GM19043 (cell line): ENCODE measurements around the gene CHID1.

Source experiments
- ATAC-seq: cut with Tn5 transposase; IDR thresholded peaks from one replicate; pipeline ENCODE4 v1.9.1; 2021; ENCODE audit warnings: low read depth; ENCODE audit not compliant: unreplicated experiment

The CHID1 gene

GRCh38 chr11:933142-933851 is 22.7 kb upstream of the CHID1 start:
- ATAC-seq, result no peak

GRCh38 chr11:932435-932834 is 21.8 kb upstream of the CHID1 start:
- no peak for ATAC-seq

GRCh38 chr11:931385-931784 is 20.8 kb upstream of the CHID1 start:
- no peak for ATAC-seq

GRCh38 chr11:929405-929804 is 18.8 kb upstream of the CHID1 start:
- no peak for ATAC-seq

- ATAC-seq, result no peak
These were observed 18.2 kb upstream of the CHID1 start for GRCh38 chr11:928786-929185.

GRCh38 chr11:927871-928270 is 17.3 kb upstream of the CHID1 start:
- no peak for ATAC-seq

GRCh38 chr11:926341-926916 is 15.8 kb upstream of the CHID1 start:
- no peak for ATAC-seq

GRCh38 chr11:925496-926301 is 15.1 kb upstream of the CHID1 start, which contains the start of gene AP2A2:
Gene AP2A2, plus strand, starts transcription at chr11:925870. Its CDS starts 152 bp downstream, at chr11:926022.
- ATAC-seq, result peak; percentile 48

GRCh38 chr11:925158-925495 is 14.5 kb upstream of the CHID1 start:
- no peak for ATAC-seq

- no peak for ATAC-seq
These were observed 14.0 kb upstream of the CHID1 start for GRCh38 chr11:924406-925157.

- no peak for ATAC-seq
These were observed 13.2 kb upstream of the CHID1 start for GRCh38 chr11:923691-924405.

- ATAC-seq, result no peak
These were observed 11.5 kb upstream of the CHID1 start for GRCh38 chr11:921921-922678.

GRCh38 chr11:917426-917825 is 6.8 kb upstream of the CHID1 start:
- ATAC-seq, result no peak

GRCh38 chr11:914747-915501 is 4.3 kb upstream of the CHID1 start:
- ATAC-seq, result no peak

GRCh38 chr11:914204-914603 is 3.6 kb upstream of the CHID1 start:
- ATAC-seq, result no peak

- ATAC-seq, result no peak
These were observed 2.4 kb upstream of the CHID1 start for GRCh38 chr11:913043-913442.

- no peak for ATAC-seq
These were observed 1.7 kb upstream of the CHID1 start for GRCh38 chr11:912266-912665.

GRCh38 chr11:911890-912219 is 1.2 kb upstream of the CHID1 start:
- no peak for ATAC-seq
